Measurements from ENCODE around the gene PPEF2.

The PPEF2 gene

DNA sequence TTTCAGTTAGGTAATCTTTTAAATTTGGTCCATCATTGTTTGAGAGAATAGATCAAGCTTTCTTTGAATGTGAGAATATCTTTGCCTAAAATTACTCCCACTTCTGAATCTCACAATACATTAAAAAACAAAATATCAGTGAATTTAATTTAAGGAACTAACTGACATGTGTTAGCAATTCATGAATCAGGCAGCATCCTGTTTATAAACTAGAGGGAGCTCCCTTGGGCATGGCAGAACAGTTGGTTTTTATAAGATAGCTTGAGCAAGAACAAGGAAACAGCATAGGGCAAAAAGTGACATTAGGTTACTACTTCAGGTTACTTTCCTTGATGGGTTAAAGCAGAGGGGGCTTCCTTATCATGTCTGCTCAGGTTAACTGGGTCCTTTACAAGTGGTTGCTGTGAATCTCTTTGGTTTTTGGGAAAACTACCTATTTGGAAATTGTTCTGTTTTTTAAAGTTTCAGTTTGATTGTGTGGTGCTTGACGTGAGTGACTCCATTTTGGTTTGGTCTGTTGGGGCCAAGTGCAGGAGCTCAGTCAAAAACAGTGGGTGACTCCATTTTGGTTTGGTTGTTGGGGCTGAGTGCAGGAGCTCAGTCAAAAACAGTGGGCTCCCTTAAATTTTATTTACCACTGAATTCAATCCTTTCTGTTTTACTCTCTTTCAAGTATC lies 68.0 kb downstream of the PPEF2 start:
- DNase-seq: no peak
- TF ChIP-seq GATA1 (IDR thresholded peaks at IDR 0.05; ENCODE audit: low read depth, low read length) (no peak), POLR2A (IDR thresholded peaks at IDR 0.05; ENCODE audit: low read length) (no peak)

DNA sequence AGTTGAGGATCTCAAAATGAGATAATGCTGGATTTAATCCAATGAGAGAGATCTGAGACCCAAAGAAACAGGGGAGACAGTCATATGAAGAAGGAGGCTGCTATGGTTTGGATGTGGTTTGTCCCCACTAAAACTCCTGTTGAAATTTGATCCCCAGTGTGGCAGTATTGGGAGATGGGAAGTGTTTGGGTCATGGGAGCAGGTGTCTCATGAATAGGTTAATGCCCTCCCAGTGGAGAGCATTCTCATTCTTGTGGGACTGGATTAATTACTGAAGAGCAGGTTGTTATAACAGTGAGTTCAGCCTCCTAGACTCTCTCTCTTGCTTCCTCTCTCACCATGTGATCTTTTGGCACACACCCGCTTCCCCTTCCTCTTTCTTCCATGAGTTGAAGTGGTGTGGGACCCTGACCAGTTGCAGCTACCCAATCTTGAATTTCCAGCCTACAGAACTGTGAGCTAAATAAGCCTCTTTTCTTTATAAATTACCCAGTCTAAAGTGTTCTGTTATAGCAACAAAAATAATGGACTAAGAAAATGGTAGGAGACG lies 70.3 kb downstream of the PPEF2 start:
- TF ChIP-seq GATA1 (IDR thresholded peaks at IDR 0.05; ENCODE audit: low read depth, low read length) (no peak), POLR2A (IDR thresholded peaks at IDR 0.05; ENCODE audit: low read length) (no peak)
- DNase-seq: no peak

DNA sequence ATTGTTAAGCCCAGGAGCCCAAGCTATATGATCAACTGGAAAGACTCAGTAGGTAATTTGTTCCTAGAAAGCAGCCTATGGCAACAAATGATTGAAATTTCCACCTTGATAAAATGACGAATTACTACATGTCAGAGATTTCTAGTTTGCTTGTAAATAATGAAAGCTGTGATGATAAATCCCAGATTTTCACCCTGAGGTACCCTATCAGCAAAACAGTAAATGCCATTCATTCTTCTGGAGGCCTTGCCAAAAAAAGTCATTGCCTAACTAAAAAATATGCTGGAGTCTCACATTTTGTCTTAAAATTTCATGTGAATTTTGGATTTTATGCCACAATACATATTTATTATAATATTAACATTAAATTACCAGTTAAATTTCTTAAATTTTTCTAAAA lies 71.3 kb downstream of the PPEF2 start:
- DNase-seq: no peak
- TF ChIP-seq GATA1 (IDR thresholded peaks at IDR 0.05; ENCODE audit: low read depth, low read length): no peak

DNA sequence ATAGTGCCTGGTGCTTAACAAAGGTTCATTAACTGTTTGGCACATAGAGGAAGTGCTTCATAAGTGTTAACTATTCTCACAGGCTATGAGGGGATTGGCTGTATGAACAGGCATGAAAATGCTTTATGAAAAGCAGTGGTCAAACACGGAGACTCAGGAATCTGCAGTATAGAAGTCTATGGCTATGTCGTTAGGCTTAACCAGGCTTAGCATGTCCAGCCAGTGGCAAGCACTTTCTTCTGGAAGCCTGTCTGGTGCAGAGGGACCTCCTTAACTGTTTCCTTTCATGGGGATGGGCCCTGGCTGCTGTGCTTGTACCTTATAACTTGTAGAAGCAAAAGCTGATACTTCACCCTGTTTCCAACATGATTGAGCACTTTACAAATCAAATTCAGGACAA lies 78.4 kb downstream of the PPEF2 start:
- no peak for DNase-seq
- TF ChIP-seq POLR2A (IDR thresholded peaks at IDR 0.05; ENCODE audit: low read length) (no peak), GATA1 (IDR thresholded peaks at IDR 0.05; ENCODE audit: low read depth, low read length) (no peak)

DNA sequence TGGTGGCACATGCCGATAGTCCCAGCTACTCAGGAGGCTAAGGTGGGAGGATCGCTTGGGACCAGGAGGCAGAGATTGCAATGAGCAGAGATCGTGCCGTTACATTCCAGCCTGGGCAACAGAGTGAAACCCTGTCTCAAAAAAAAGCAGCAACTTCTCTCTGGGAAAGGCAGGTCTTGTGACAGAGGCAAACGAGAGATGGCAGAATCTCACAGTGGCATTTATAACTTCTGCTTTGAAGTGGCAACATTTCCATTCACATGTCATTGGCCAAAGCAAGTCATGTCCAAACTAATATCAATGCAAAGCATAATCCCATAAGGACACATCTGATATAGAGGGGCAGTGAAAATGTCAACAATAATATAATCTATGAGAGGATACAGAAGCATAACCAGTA lies 79.8 kb downstream of the PPEF2 start:
- DNase-seq: no peak
- TF ChIP-seq POLR2A (IDR thresholded peaks at IDR 0.05; ENCODE audit: low read length): no peak

DNA sequence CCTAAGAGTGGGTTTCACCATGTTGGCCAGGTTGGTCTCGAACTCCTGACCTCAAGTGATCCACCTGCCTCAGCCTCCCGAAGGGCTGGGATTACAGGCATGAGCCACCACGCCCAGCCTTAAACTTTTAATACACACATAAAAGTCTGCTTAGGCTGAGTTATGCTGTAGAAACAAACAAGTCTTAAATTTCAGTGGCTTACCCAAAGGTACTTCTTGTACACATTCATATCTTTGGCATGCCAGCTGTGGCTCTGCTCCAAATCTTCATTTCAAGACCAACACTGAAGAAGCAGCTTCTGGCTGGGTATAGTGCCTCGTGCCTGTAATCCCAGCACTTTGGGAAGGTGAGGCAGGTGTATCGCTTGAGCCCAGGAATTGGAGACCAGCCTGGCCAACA lies 80.3 kb downstream of the PPEF2 start:
- no peak for DNase-seq
- TF ChIP-seq POLR2A (IDR thresholded peaks at IDR 0.05; ENCODE audit: low read length) (no peak), GATA1 (IDR thresholded peaks at IDR 0.05; ENCODE audit: low read depth, low read length) (no peak)

DNA sequence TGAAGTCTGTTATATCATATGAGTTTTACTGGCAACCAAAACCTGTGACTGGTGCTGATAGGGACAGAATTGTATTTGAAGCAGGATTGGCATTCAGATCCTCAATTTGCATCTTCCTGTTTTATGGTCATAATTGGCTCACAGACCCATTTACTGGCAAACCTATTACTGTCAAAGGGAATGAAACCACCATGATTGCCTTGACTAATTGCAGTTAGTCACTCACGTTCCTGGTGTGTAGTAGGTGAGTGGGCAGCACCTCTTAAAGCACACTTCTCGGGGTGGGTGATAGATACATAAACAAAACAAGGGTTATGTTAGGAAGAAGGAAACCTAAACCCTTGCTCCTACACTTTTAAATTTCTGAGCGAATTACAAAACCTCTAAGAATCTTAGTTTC lies 81.0 kb downstream of the PPEF2 start:
- TF ChIP-seq GATA1 (IDR thresholded peaks at IDR 0.05; ENCODE audit: low read depth, low read length) (no peak), POLR2A (IDR thresholded peaks at IDR 0.05; ENCODE audit: low read length) (no peak)
- no peak for DNase-seq

DNA sequence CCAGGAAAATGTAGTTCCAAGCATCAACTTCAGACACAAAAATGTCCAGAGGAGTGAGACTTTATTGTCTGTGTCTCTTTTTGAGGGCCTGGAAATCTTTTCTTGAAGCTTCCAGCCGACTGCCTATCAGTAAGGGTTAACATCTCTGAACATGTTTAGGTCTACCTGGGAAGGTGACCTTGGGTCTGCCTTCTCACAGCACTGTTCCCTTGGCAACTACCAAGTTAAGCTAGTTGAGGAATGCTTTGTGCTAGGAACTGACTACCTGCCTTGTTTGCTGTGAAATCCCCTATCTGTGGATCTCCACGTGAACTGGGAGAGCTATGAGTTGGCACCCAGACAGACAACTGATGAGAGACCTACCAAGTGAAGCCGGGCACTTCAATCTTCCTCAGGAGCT lies 81.6 kb downstream of the PPEF2 start:
- TF ChIP-seq POLR2A (IDR thresholded peaks at IDR 0.05; ENCODE audit: low read length) (no peak), GATA1 (IDR thresholded peaks at IDR 0.05; ENCODE audit: low read depth, low read length) (no peak)
- no peak for DNase-seq

DNA sequence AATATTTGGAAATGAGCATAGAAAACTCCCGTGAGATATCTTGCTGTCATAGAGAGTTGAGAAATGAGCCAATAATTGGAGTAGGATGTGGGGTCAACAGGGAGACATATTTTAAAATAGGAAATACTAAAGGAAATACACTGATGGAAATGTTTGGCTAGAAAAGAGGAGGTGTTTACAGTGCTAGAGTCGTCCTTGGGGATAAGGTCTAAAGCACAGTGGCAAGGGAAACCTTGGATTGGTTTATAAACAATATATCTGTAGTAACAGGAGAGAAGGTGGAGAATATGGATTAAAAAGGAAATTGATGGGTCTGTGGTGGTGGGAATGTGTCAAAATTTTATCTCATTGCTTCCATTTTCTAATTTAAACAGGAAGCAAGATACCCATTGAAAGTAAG lies 82.1 kb downstream of the PPEF2 start:
- no peak for TF ChIP-seq GATA1 (IDR thresholded peaks at IDR 0.05; ENCODE audit: low read depth, low read length)
- no peak for TF ChIP-seq POLR2A (IDR thresholded peaks at IDR 0.05; ENCODE audit: low read length)
- DNase-seq: no peak

DNA sequence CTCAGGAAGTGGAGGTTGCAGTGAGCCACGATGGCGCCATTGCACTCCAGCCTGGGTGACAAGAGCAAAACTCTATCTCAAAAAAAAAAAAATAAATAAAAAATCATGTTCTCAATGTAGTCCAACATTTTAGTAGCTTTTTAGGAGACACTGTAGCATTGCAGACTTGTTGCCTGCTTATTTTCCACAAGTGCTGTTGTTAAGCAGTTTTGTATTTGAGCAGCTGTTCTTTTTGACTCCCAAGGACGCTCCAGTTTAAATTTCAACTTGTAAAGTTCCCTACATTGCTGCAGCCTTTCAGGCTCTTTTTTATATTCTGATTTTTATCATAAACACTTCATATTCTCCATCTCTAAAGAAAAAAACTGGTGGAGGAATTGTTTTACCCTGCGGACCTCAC lies 83.1 kb downstream of the PPEF2 start:
- TF ChIP-seq GATA1 (IDR thresholded peaks at IDR 0.05; ENCODE audit: low read depth, low read length) (no peak), POLR2A (IDR thresholded peaks at IDR 0.05; ENCODE audit: low read length) (no peak)
- DNase-seq: no peak

DNA sequence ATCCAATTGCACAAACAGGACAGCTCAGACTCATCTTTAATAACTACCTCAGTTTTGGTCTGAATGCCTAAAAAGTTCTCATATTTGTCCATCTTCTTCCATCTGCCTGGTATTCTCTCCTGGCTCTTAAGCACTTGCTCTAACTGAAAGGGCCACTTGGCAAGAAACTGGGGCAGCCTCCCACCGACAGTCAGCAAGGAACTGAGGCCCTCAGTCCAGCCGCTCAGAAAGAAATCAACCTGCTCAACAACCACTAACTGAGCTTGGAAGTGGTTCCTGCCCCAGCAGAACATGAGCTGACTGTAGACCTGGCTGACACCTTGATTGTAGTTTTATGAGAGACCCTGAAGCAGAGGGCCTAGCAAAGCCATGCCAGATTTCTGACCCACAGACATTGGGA lies 84.4 kb downstream of the PPEF2 start:
- no peak for DNase-seq
- no peak for TF ChIP-seq POLR2A (IDR thresholded peaks at IDR 0.05; ENCODE audit: low read length)
- TF ChIP-seq GATA1 (IDR thresholded peaks at IDR 0.05; ENCODE audit: low read depth, low read length): no peak
